K562 (cell line): ENCODE measurements around the gene C12orf43. TPM values are rescaled to one million over a fixed set of nuclear protein-coding genes. Genes with fewer than 3 reads are reported as not detected.

Source experiments
- ATAC-seq: fragments of 200-7000 bp; cut with Tn5 transposase; 3 replicates; pipeline ENCODE4 v1.9.1; 2020; ENCODE audit warnings: moderate library complexity
- BruUV-seq: library from RNA; stranded (reverse); fragments of 400-500 nt; replicated peaks from 2 replicates; lab custom pipeline; 2021; lab: Mats Ljungman, UMichigan
- CTCF ChIA-PET: fragments of 300-600 bp; formaldehyde crosslinking; extraction: SDS; loops from one replicate; lab custom pipeline; 2021; ENCODE audit warnings: low intra/inter-chr PET ratio; lab: Yijun Ruan, JAX
- POLR2A ChIA-PET: fragments of 300-600, 350-650 bp; sonication (Branson Sonifier 250); formaldehyde crosslinking; extraction: SDS; loops from one replicate; lab custom pipeline; 2021; ENCODE audit warnings: antibody characterized with exemption, inconsistent platforms; lab: Yijun Ruan, JAX
- DNase-seq, 4 experiments: peaks; one replicate each; pipeline versions ENCODE4 v3.0.0 to v3.0.0-alpha.2; 2011 to 2018; ENCODE audit warnings: low spot score in 3 of 4, mixed read lengths in 3 of 4; ENCODE audit errors: extremely low read depth in 1 of 4
- FAIRE-seq: peaks from 2 replicates; lab custom pipeline; 2011; peaks lifted over from hg19 to GRCh38; lab: Jason Lieb, UNC
- H2AFZ ChIP-seq: 2 replicates; pipeline ENCODE4 v1.6.0; 2011; ENCODE audit warnings: low read depth, low read length, control low read depth, inconsistent platforms
- H3K27ac ChIP-seq: fragments of 200-600 bp; 3 replicates; pipeline ENCODE4 v1.8.0; 2011; ENCODE audit warnings: low read depth, mild to moderate bottlenecking, control low read depth, inconsistent platforms, low read length, moderate library complexity, mixed read lengths; ENCODE audit errors: extremely low read depth
- H3K27me3 ChIP-seq, 2 experiments: fragments of 300-600 bp in 1 of 2; 2 replicates in 1 of 2; 3 replicates in 1 of 2; pipeline versions ENCODE4 v1.6.0 to v1.8.0; 2011; ENCODE audit warnings: inconsistent platforms in 2 of 2, low read length in 2 of 2, mild to moderate bottlenecking in 1 of 2, mixed read lengths in 1 of 2, moderate library complexity in 1 of 2; ENCODE audit not compliant: control insufficient read depth in 2 of 2, insufficient read depth in 2 of 2
- H3K36me3 ChIP-seq: fragments of 300-600 bp; 3 replicates; pipeline ENCODE4 v1.8.0; 2011; ENCODE audit warnings: mild to moderate bottlenecking, low read length, inconsistent platforms; ENCODE audit not compliant: control insufficient read depth, insufficient read depth
- H3K4me1 ChIP-seq, 2 experiments: fragments of 200-600 bp in 1 of 2; replicated peaks in 1 of 2; 2 replicates in 1 of 2; 3 replicates in 1 of 2; pipeline versions ENCODE4 v1.5.1 to v1.8.0; 2011; ENCODE audit warnings: inconsistent platforms in 2 of 2, low read length in 2 of 2, mild to moderate bottlenecking in 1 of 2, mixed read lengths in 1 of 2, moderate library complexity in 1 of 2; ENCODE audit not compliant: control insufficient read depth in 2 of 2, insufficient read depth in 2 of 2
- H3K4me2 ChIP-seq: 2 replicates; pipeline ENCODE4 v1.6.1; 2011; ENCODE audit warnings: low read length, control low read depth, inconsistent platforms, mixed read lengths; ENCODE audit not compliant: insufficient read depth
- H3K4me3 ChIP-seq: fragments of 200-600 bp; sonication (generic), shearing (Covaris generic); 2 replicates; pipeline ENCODE4 v1.5.1; 2016; ENCODE audit warnings: control low read depth, inconsistent platforms
- H3K79me2 ChIP-seq: fragments of 200-600 bp; 3 replicates; pipeline ENCODE4 v1.8.0; 2011; ENCODE audit warnings: low read length, inconsistent platforms; ENCODE audit not compliant: control insufficient read depth, insufficient read depth
- H3K9ac ChIP-seq, 2 experiments: 2 replicates each; pipeline versions ENCODE4 v1.6.0 to v1.6.1; 2011; ENCODE audit warnings: low read depth in 2 of 2, low read length in 2 of 2, control low read depth in 1 of 2, inconsistent platforms in 1 of 2, mild to moderate bottlenecking in 1 of 2, mixed read lengths in 1 of 2; ENCODE audit not compliant: insufficient read depth in 1 of 2
- H3K9me1 ChIP-seq: one replicate; pipeline ENCODE4 v1.6.0; 2011; ENCODE audit warnings: inconsistent platforms, mild to moderate bottlenecking, low read length, moderate library complexity; ENCODE audit not compliant: control insufficient read depth, insufficient read depth
- H3K9me3 ChIP-seq: replicated peaks from 2 replicates; pipeline ENCODE4 v1.5.1; 2011; ENCODE audit warnings: low read depth, low read length, inconsistent platforms; ENCODE audit not compliant: control insufficient read depth, insufficient read depth
- H4K20me1 ChIP-seq: replicated peaks from 2 replicates; pipeline ENCODE4 v1.6.1; 2011; ENCODE audit warnings: low read length, inconsistent platforms, mixed read lengths; ENCODE audit not compliant: control insufficient read depth, insufficient read depth
- BRCA1 ChIP-seq, 2 experiments: fragments of 450-650 bp in 1 of 2; sonication (generic) in 1 of 2; formaldehyde crosslinking in 1 of 2; IDR thresholded peaks; 2 replicates each; pipeline versions ENCODE4 v1.5.0 to v1.6.1; 2017 to 2020; ENCODE audit warnings: mild to moderate bottlenecking in 1 of 2, missing genetic modification reagents in 1 of 2
- CBFB ChIP-seq: sonication (generic); formaldehyde crosslinking; IDR thresholded peaks from 2 replicates; pipeline ENCODE4 v1.4.0; 2020; ENCODE audit warnings: mild to moderate bottlenecking, missing genetic modification reagents
- CTCF ChIP-seq, 3 experiments: IDR thresholded peaks in 2 of 3; conservative IDR thresholded peaks in 1 of 3; 2 replicates each; pipeline ENCODE4 v1.5.1; 2011 to 2012; ENCODE audit warnings: low read length in 3 of 3, mild to moderate bottlenecking in 3 of 3, control low read depth in 2 of 3, improper control_type of control experiment in 1 of 3, inconsistent platforms in 1 of 3, low read depth in 1 of 3, mixed read lengths in 1 of 3, moderate library complexity in 1 of 3; ENCODE audit not compliant: insufficient read depth in 2 of 3
- MXI1 ChIP-seq: IDR thresholded peaks from 2 replicates; pipeline ENCODE4 v1.6.1; 2011; ENCODE audit warnings: low read depth, mild to moderate bottlenecking, improper control_type of control experiment, low read length
- POLR2AphosphoS5 ChIP-seq: IDR thresholded peaks from 2 replicates; pipeline ENCODE4 v1.6.1; 2011; ENCODE audit warnings: mild to moderate bottlenecking, low read depth, low read length, moderate library complexity; ENCODE audit not compliant: control insufficient read depth, insufficient read depth
- PURB ChIP-seq: sonication (generic); formaldehyde crosslinking; IDR thresholded peaks from 2 replicates; pipeline ENCODE4 v1.9.0; 2021; ENCODE audit warnings: low read depth, mild to moderate bottlenecking, missing genetic modification reagents
- SMC3 ChIP-seq: conservative IDR thresholded peaks from 2 replicates; pipeline ENCODE4 v1.6.1; 2011; ENCODE audit warnings: low read depth, low read length, improper control_type of control experiment; ENCODE audit not compliant: insufficient read depth
- SUPT5H ChIP-seq: fragments of 450-650 bp; IDR thresholded peaks from 2 replicates; pipeline ENCODE4 v1.6.1; 2016
- ZKSCAN1 ChIP-seq: fragments of 150-350 bp; IDR thresholded peaks from 2 replicates; pipeline ENCODE4 v1.6.1; 2016; ENCODE audit warnings: low read depth, low read length
- ZNF589 ChIP-seq: fragments of 200-800 bp; sonication (Bioruptor generic); IDR thresholded peaks from 2 replicates; pipeline ENCODE4 v1.6.1; 2016; ENCODE audit warnings: low read depth, missing genetic modification characterization, missing compliant biosample characterization
- WGBS: fragments of 100-300 bp; shearing (Covaris generic); methylation state at CpG from one replicate; pipeline ENCODE4 v1.1.6; 2016; ENCODE audit warnings: low coverage, mixed read lengths; ENCODE audit not compliant: insufficient coverage; ENCODE audit errors: missing lambda C conversion rate; 5-methylcytosine and 5-hydroxymethylcytosine counted together
- in situ Hi-C: fragments of 300-500 bp; cut with MboI; formaldehyde crosslinking; loops from 4 replicates; pipeline ENCODE4 v1.15.0; 2018; ENCODE audit warnings: inconsistent platforms, mixed read lengths
- intact Hi-C: fragments of 100-400 bp; cut with micrococcal nuclease; formaldehyde crosslinking; loops from 2 replicates; pipeline ENCODE4 v1.14.2; 2022
- polyA plus RNA-seq, 8 experiments: library from polyadenylated mRNA; depleted of rRNA in 4 of 8; stranded (reverse) in 5 of 8; unstranded in 3 of 8; fragments of >200 nt; fragmentation: Nextera tagmentation in 2 of 8; fragmentation: Illumina TruSeq in 1 of 8; extraction: Ambion mirVana in 2 of 8; extraction: Trizol in 1 of 8; gene quantifications; 2 replicates each; pipeline versions ENCODE4 v1.2.1 to v1.2.3, GENCODE V29; 2011 to 2014; ENCODE audit warnings: inconsistent platforms in 1 of 8, missing spikeins in 1 of 8
- total RNA-seq, 7 experiments: library from RNA; depleted of rRNA in 6 of 7; stranded (reverse); fragments of >200 nt in 6 of 7; fragmentation: Illumina TruSeq in 2 of 7; extraction: Trizol in 2 of 7; gene quantifications; 2 replicates each; pipeline versions ENCODE4 v1.2.1 to v1.2.3, GENCODE V29; 2011 to 2021; ENCODE audit warnings: low replicate concordance in 1 of 7

Gene C12orf43
- total and polyA plus RNA-seq, 9 of the 15 experiments (the other 6 are each of a cell fraction or from before 2014, with no cell fraction given): 4.3 to 22.2 (median 16.8) TPM

GRCh38 chr12:121062391-121063045 is 46.2 kb upstream of the C12orf43 start:
- Histone ChIP-seq H3K27ac (no peak overlapping the region), H3K9ac (no peak overlapping the region), H3K27me3 (peaks cover 17 to 23% of the 10 kb centered on the region in 2 experiments), H3K4me1 (no peaks in the 10 kb centered on the region; a peak in 1 of 5 replicates), H2AFZ (no peak overlapping the region), H3K9me1 (no peaks in the 10 kb centered on the region), H4K20me1 (no peaks in the 10 kb centered on the region; the same call in 1 of the 2 replicates), H3K4me3 (no peak overlapping the region), H3K36me3 (no peaks in the 10 kb centered on the region), H3K4me2 (no peak overlapping the region), H3K9me3 (no peaks in the 10 kb centered on the region), H3K79me2 (no peaks in the 10 kb centered on the region)
- FAIRE-seq (no peak), DNase-seq (no peak), ATAC-seq (no peak)
- POLR2A ChIA-PET: no interaction called here
- BruUV-seq: no TSS peak
- CTCF ChIA-PET: interaction anchor here (0.7 to 3.5 kb wide), 4 partner anchors 34 to 381 kb away, joined by 3 to 24 read pairs (median 11); no protein-coding TSS in a partner anchor
- intact Hi-C loops (loop anchor here (1.0 to 5.0 kb wide), 3 partner anchors 34 to 150 kb away; partner anchors contain the start of gene P2RX4), in situ Hi-C loops (loop anchor here (5.0 kb wide), 1 partner anchor 165 kb away; no protein-coding TSS in a partner anchor)
- 4% methylated on average over 11 of the region's 11 CpGs for WGBS
- no peak for TF ChIP-seq MXI1
- TF ChIP-seq ZKSCAN1: peak; percentile 83
- TF ChIP-seq, all 486 proteins: peak for 1

GRCh38 chr12:121061831-121062230 is 45.5 kb upstream of the C12orf43 start:
- BruUV-seq: no TSS peak
- in situ Hi-C loops: loop anchor here (5.0 kb wide), 1 partner anchor 165 kb away; no protein-coding TSS in a partner anchor
- H2AFZ ChIP-seq: no peak overlapping the region
- TF ChIP-seq PURB (no peak), ZNF589 (CRISPR knock-in tag) (no peak), SMC3 (peak; percentile 31; the same call in 1 of the 2 replicates), CBFB (CRISPR knock-in tag) (no peak), BRCA1 (IDR thresholded peaks at IDR 0.05) (no peak), BRCA1 (CRISPR knock-in tag; IDR thresholded peaks at IDR 0.05) (no peak), CTCF (IDR thresholded peaks at IDR 0.05 in 2 of 3, conservative IDR thresholded peaks at IDR 0.05 in 1 of 3; ENCODE audit: insufficient read depth in 2 of 3, low read depth in 1 of 3, low read length in 3 of 3) (peak; percentile 53 to 85 (median 53); a peak in 5 of 6 replicates), SUPT5H (no peak), POLR2AphosphoS5 (no peak)

More at GRCh38 chr12:121061831-121062230, 45.5 kb upstream of the C12orf43 start:
- no peaks in the 10 kb centered on the region for H3K9me1 ChIP-seq
- no peak for ATAC-seq
- no peaks in the 10 kb centered on the region; the same call in 1 of the 2 replicates for H4K20me1 ChIP-seq
- H3K27me3 ChIP-seq: peaks cover 18% of the 10 kb centered on the region in 2 experiments; a peak in 4 of 5 replicates
- no peaks in the 10 kb centered on the region for H3K79me2 ChIP-seq
- H3K4me3 ChIP-seq: no peak overlapping the region
- POLR2A ChIA-PET: interaction anchor here (1.0 kb wide), 1 partner anchor 10 kb away, joined by 3 read pairs; no protein-coding TSS in a partner anchor
- no peaks in the 10 kb centered on the region for H3K36me3 ChIP-seq
- FAIRE-seq: no peak
- peak in 1 of 4 experiments; percentile 16 for DNase-seq
- H3K4me1 ChIP-seq: no peaks in the 10 kb centered on the region; a peak in 1 of 5 replicates
- no peak overlapping the region for H3K27ac ChIP-seq
- 6% methylated on average over 2 of the region's 2 CpGs for WGBS
- intact Hi-C loops: loop anchor here (1.0 to 5.0 kb wide), 3 partner anchors 35 to 150 kb away; partner anchors contain the start of gene P2RX4
- CTCF ChIA-PET: interaction anchor here (0.7 to 3.5 kb wide), 6 partner anchors 33 to 382 kb away, joined by 3 to 24 read pairs (median 6); no protein-coding TSS in a partner anchor
- H3K4me2 ChIP-seq: no peak overlapping the region
- H3K9me3 ChIP-seq: no peaks in the 10 kb centered on the region
- no peak overlapping the region for H3K9ac ChIP-seq
